ENCODE data around the gene FAM9C. TPM values are rescaled to one million over a fixed set of nuclear protein-coding genes. Genes with fewer than 3 reads are reported as not detected.

The FAM9C gene
- total RNA-seq, 4 donors from 2014 or later: not detected

- no peak for ATAC-seq (ENCODE audit: low FRiP score)
- DNase-seq (ENCODE audit: low spot score): no peak
- TF ChIP-seq CTCF (IDR thresholded peaks at IDR 0.05): no peak
Observed at GRCh38 chrX:12996934-12997435, 47.4 kb downstream of the FAM9C start.

GRCh38 chrX:12994321-12994720 lies 50.1 kb downstream of the FAM9C start:
- TF ChIP-seq CTCF (IDR thresholded peaks at IDR 0.05): no peak
- DNase-seq (ENCODE audit: low spot score): no peak
- no peak for ATAC-seq (ENCODE audit: low FRiP score)

GRCh38 chrX:12993826-12994225 lies 50.6 kb downstream of the FAM9C start:
- no peak for TF ChIP-seq CTCF (IDR thresholded peaks at IDR 0.05)
- DNase-seq (ENCODE audit: low spot score) (no peak), ATAC-seq (ENCODE audit: low FRiP score) (no peak)

GRCh38 chrX:12992544-12993118 lies 51.8 kb downstream of the FAM9C start:
- DNase-seq (ENCODE audit: low spot score) (no peak), ATAC-seq (ENCODE audit: low FRiP score) (no peak)
- no peak for TF ChIP-seq CTCF (IDR thresholded peaks at IDR 0.05)

GRCh38 chrX:12991575-12991974 lies 52.8 kb downstream of the FAM9C start:
- TF ChIP-seq CTCF (IDR thresholded peaks at IDR 0.05): no peak
- DNase-seq (ENCODE audit: low spot score) (no peak), ATAC-seq (ENCODE audit: low FRiP score) (no peak)

GRCh38 chrX:12989461-12989860 lies 55.0 kb downstream of the FAM9C start:
- TF ChIP-seq CTCF (IDR thresholded peaks at IDR 0.05): no peak
- no peak for ATAC-seq (ENCODE audit: low FRiP score)

GRCh38 chrX:12988797-12989196 lies 55.6 kb downstream of the FAM9C start:
- ATAC-seq (ENCODE audit: low FRiP score): peak; percentile 55
- TF ChIP-seq CTCF (IDR thresholded peaks at IDR 0.05): no peak
- DNase-seq (ENCODE audit: low spot score): no peak

More at GRCh38 chrX:12989461-12989860, 55.0 kb downstream of the FAM9C start:
- no peak for DNase-seq (ENCODE audit: low spot score)
